HepG2 (cell line): ENCODE measurements around the gene CCDC34. TPM values are rescaled to one million over a fixed set of nuclear protein-coding genes. Genes with fewer than 3 reads are reported as not detected.

ENCODE experiments used
- ATAC-seq: fragments of 200-7000 bp; cut with Tn5 transposase; 3 replicates; pipeline ENCODE4 v1.9.1; 2020; ENCODE audit warnings: mild to moderate bottlenecking, moderate library complexity
- BruUV-seq: library from RNA; stranded (reverse); fragments of 400-500 nt; replicated peaks from 2 replicates; lab custom pipeline; 2021; lab: Mats Ljungman, UMichigan
- CTCF ChIA-PET: fragments of 300-600 bp; formaldehyde crosslinking; extraction: SDS; loops from one replicate; lab custom pipeline; 2021; ENCODE audit warnings: low total read pairs, inconsistent platforms, low intra/inter-chr PET ratio; lab: Yijun Ruan, JAX
- POLR2A ChIA-PET: fragments of 350-600 bp; sonication (Branson Sonifier 250); formaldehyde crosslinking; loops from one replicate; lab custom pipeline; 2020; ENCODE audit warnings: antibody characterized with exemption, inconsistent platforms; lab: Yijun Ruan, JAX
- DNase-seq: peaks from one replicate; pipeline ENCODE4 v3.0.0-alpha.2; 2015; ENCODE audit warnings: low spot score
- FAIRE-seq: peaks from 3 replicates; lab custom pipeline; 2011; peaks lifted over from hg19 to GRCh38; lab: Jason Lieb, UNC
- H2AFZ ChIP-seq: one replicate; pipeline ENCODE4 v1.6.1; 2011; ENCODE audit warnings: low read length, inconsistent platforms
- H3K27ac ChIP-seq: fragments of 300-600 bp; 3 replicates; pipeline ENCODE4 v1.8.0; 2011; ENCODE audit warnings: mixed run types, mild to moderate bottlenecking, mixed read lengths, low read length, inconsistent platforms; ENCODE audit not compliant: insufficient read depth; ENCODE audit errors: extremely low read length
- H3K27me3 ChIP-seq, 2 experiments: fragments of 200-600 bp in 1 of 2; 2 replicates in 1 of 2; 3 replicates in 1 of 2; pipeline versions ENCODE4 v1.6.0 to v1.8.0; 2011; ENCODE audit warnings: low read length in 2 of 2, mild to moderate bottlenecking in 2 of 2, moderate library complexity in 2 of 2, inconsistent platforms in 1 of 2; ENCODE audit not compliant: insufficient read depth in 2 of 2, control insufficient read depth in 1 of 2
- H3K36me3 ChIP-seq, 2 experiments: fragments of 200-600 bp in 1 of 2; replicated peaks in 1 of 2; 2 replicates in 1 of 2; 3 replicates in 1 of 2; pipeline versions ENCODE4 v1.5.1 to v1.8.0; 2011; ENCODE audit warnings: low read length in 2 of 2, inconsistent platforms in 1 of 2; ENCODE audit not compliant: insufficient read depth in 2 of 2, control insufficient read depth in 1 of 2
- H3K4me1 ChIP-seq: 2 replicates; pipeline ENCODE4 v1.5.1; 2012; ENCODE audit warnings: low read length, inconsistent platforms; ENCODE audit not compliant: insufficient read depth
- H3K4me2 ChIP-seq: 2 replicates; pipeline ENCODE4 v1.6.0; 2011; ENCODE audit warnings: low read depth, low read length, inconsistent platforms
- H3K4me3 ChIP-seq, 3 experiments: fragments of 200-600 bp in 1 of 3; sonication (generic), shearing (Covaris generic) in 1 of 3; replicated peaks in 1 of 3; 2 replicates each; pipeline ENCODE4 v1.5.1; 2011 to 2016; ENCODE audit warnings: low read length in 3 of 3, inconsistent platforms in 2 of 3, low read depth in 2 of 3, mild to moderate bottlenecking in 2 of 3, control low read depth in 1 of 3, mixed read lengths in 1 of 3; ENCODE audit not compliant: insufficient read depth in 1 of 3
- H3K79me2 ChIP-seq: one replicate; pipeline ENCODE4 v1.6.1; 2011; ENCODE audit warnings: low read length, inconsistent platforms; ENCODE audit not compliant: insufficient read depth
- H3K9ac ChIP-seq: 2 replicates; pipeline ENCODE4 v1.6.0; 2011; ENCODE audit warnings: mild to moderate bottlenecking, low read depth, low read length, inconsistent platforms; ENCODE audit not compliant: insufficient read depth
- H3K9me3 ChIP-seq: 2 replicates; pipeline ENCODE4 v1.5.1; 2012; ENCODE audit warnings: mild to moderate bottlenecking, low read length
- H4K20me1 ChIP-seq: 2 replicates; pipeline ENCODE4 v1.6.0; 2011; ENCODE audit warnings: inconsistent platforms, mild to moderate bottlenecking, low read length, moderate library complexity; ENCODE audit not compliant: insufficient read depth
- CBX5 ChIP-seq: sonication (generic); formaldehyde crosslinking; IDR thresholded peaks from 2 replicates; pipeline ENCODE4 v1.4.0; 2020; ENCODE audit warnings: missing genetic modification reagents, borderline replicate concordance
- HINFP ChIP-seq: sonication (generic); formaldehyde crosslinking; IDR thresholded peaks from 2 replicates; pipeline ENCODE4 v1.4.0; 2020; ENCODE audit warnings: low read depth, mild to moderate bottlenecking, missing genetic modification reagents
- HOXA9 ChIP-seq: sonication (generic); formaldehyde crosslinking; IDR thresholded peaks from 2 replicates; pipeline ENCODE4 v1.8.1; 2022; ENCODE audit warnings: missing genetic modification reagents, mild to moderate bottlenecking, moderate library complexity, borderline replicate concordance
- POGK ChIP-seq: sonication (generic); formaldehyde crosslinking; conservative IDR thresholded peaks from 2 replicates; pipeline ENCODE4 v1.8.0; 2022; ENCODE audit warnings: mild to moderate bottlenecking, moderate library complexity, missing genetic modification reagents
- RNF219 ChIP-seq: sonication (generic); formaldehyde crosslinking; IDR thresholded peaks from 2 replicates; pipeline ENCODE4 v1.5.0; 2020; ENCODE audit warnings: mild to moderate bottlenecking, missing genetic modification reagents
- STAT6 ChIP-seq: sonication (generic); formaldehyde crosslinking; IDR thresholded peaks from 2 replicates; pipeline ENCODE4 v1.4.0; 2020; ENCODE audit warnings: missing genetic modification reagents, mild to moderate bottlenecking, borderline replicate concordance
- YEATS2 ChIP-seq: sonication (generic); formaldehyde crosslinking; IDR thresholded peaks from 2 replicates; pipeline ENCODE4 v1.4.0; 2020; ENCODE audit warnings: missing genetic modification reagents, borderline replicate concordance
- ZNF225 ChIP-seq: sonication (generic); formaldehyde crosslinking; IDR thresholded peaks from 2 replicates; pipeline ENCODE4 v1.4.0; 2020; ENCODE audit warnings: mild to moderate bottlenecking, missing genetic modification reagents
- ZNF30 ChIP-seq: sonication (generic); formaldehyde crosslinking; IDR thresholded peaks from 2 replicates; pipeline ENCODE4 v1.5.0; 2020; ENCODE audit warnings: mild to moderate bottlenecking, missing genetic modification reagents
- WGBS: methylation state at CpG from one replicate; pipeline ENCODE4 v1.1.6; 2017; ENCODE audit warnings: low lambda C conversion rate; 5-methylcytosine and 5-hydroxymethylcytosine counted together
- in situ Hi-C: cut with HindIII; loops from 2 replicates; pipeline ENCODE4 v1.10.0; 2017; ENCODE audit warnings: low pct_unique_long_range_greater_than_20kb; ENCODE audit not compliant: extremely low pct_ligation_motif_present
- intact Hi-C: fragments of 100-400 bp; cut with micrococcal nuclease; formaldehyde crosslinking; loops from one replicate; pipeline ENCODE4 v1.10.0; 2022; ENCODE audit not compliant: unreplicated experiment
- polyA plus RNA-seq, 8 experiments: library from polyadenylated mRNA; depleted of rRNA in 3 of 8; stranded (reverse) in 7 of 8; unstranded in 1 of 8; fragments of >200 nt; fragmentation: Illumina TruSeq in 4 of 8; extraction: Trizol in 4 of 8; gene quantifications; 2 replicates each; pipeline versions ENCODE4 v1.2.1 to v1.2.3, GENCODE V29; 2011 to 2016; ENCODE audit warnings: low read depth in 4 of 8, missing spikeins in 1 of 8, mixed read lengths in 1 of 8; ENCODE audit not compliant: insufficient read depth in 1 of 8
- total RNA-seq, 5 experiments: library from RNA; depleted of rRNA; stranded (reverse); fragments of >200 nt; fragmentation: Illumina TruSeq; extraction: Trizol; gene quantifications; 2 replicates each; pipeline ENCODE4 v1.2.3, GENCODE V29; 2016; ENCODE audit warnings: low read depth in 1 of 5
- TF ChIP-seq, protein P1 (sequence below): sonication (generic); formaldehyde crosslinking; conservative IDR thresholded peaks from 2 replicates; pipeline ENCODE4 v1.4.0; 2020; ENCODE audit warnings: missing genetic modification reagents

Gene CCDC34
- total and polyA plus RNA-seq, 2 of the 13 experiments (the other 11 are each of a cell fraction or from before 2014, with no cell fraction given), result 7.6 to 34.3 TPM

DNA sequence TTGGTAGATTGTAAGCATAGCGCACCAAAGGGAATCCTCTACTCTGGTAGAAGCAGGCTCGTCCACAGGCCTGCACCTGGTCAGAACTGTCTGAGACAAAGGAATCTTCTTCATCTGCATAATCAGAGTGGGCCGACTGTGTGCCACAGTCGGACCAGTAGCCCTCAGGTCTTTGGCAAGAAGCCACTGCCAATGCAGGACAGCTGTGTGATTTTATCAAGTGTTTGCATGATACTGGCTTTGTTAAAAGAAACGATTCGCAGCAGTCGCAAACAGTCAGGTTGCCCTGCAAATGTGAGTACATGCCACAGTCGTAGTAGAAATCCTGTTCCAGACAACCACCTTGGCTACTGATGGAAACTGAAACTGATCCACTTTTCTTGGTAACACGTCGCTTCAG lies 4.9 kb upstream of the CCDC34 start:
- Histone ChIP-seq H3K9me3 (no peaks in the 10 kb centered on the region), H3K27me3 (no peaks in the 10 kb centered on the region), H3K9ac (no peak overlapping the region), H4K20me1 (no peaks in the 10 kb centered on the region; the same call in 1 of the 2 replicates), H3K79me2 (no peaks in the 10 kb centered on the region), H3K4me1 (peaks cover 10% of the 10 kb centered on the region), H2AFZ (no peak overlapping the region), H3K36me3 (peaks cover 15 to 43% of the 10 kb centered on the region in 2 experiments), H3K27ac (no peak overlapping the region), H3K4me2 (no peak overlapping the region), H3K4me3 (no peak overlapping the region)
- 96% methylated on average over 9 of the region's 10 CpGs for WGBS
- intact Hi-C loops, result no loop called here
- BruUV-seq, result no TSS peak
- POLR2A ChIA-PET, result no interaction called here
- FAIRE-seq (no peak), DNase-seq (no peak), ATAC-seq (no peak)
- TF ChIP-seq ZNF30 (CRISPR knock-in tag) (no peak), HINFP (CRISPR knock-in tag) (no peak), POGK (CRISPR knock-in tag) (no peak), ZNF225 (CRISPR knock-in tag) (no peak), RNF219 (CRISPR knock-in tag) (no peak), YEATS2 (CRISPR knock-in tag) (no peak), STAT6 (no peak), CBX5 (CRISPR knock-in tag) (no peak), HOXA9 (CRISPR knock-in tag) (no peak)
- TF ChIP-seq, protein P1, sequence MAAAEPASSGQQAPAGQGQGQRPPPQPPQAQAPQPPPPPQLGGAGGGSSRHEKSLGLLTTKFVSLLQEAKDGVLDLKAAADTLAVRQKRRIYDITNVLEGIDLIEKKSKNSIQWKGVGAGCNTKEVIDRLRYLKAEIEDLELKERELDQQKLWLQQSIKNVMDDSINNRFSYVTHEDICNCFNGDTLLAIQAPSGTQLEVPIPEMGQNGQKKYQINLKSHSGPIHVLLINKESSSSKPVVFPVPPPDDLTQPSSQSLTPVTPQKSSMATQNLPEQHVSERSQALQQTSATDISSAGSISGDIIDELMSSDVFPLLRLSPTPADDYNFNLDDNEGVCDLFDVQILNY (CRISPR knock-in tag), result no peak
- CTCF ChIA-PET, result no interaction called here
- in situ Hi-C loops, result no loop called here
